ENCODE data around the gene TRAF4. TPM values are rescaled to one million over a fixed set of nuclear protein-coding genes. Genes with fewer than 3 reads are reported as not detected.

TRAF4 gene
- total and polyA plus RNA-seq, 2 donors (not counting 3 experiments of a cell fraction or from before 2014, with no cell fraction given), result 79.5 to 83.9 TPM

DNA sequence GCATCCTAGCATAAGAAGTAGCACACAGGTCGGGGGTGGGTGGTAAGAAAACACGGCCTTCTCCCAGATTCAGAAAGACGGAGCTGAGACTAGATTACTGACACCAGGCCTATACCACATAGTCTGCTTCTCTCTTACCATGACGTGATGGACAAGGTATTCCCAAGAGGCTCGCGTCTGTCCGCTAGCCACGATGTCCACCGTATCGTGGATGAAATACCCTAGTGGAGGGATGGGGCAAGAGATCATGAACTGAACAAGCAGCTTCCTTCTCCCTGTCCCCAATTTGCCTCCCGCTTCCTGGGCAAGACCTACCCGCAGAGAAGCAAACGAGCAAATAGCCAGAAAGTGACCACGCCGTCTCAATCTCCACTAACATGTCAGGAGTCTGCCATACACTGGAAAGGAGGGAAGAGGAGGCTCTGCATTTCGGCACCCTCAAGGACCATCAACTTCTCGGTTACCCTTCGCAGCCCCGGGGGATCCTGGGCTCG is 18.6 kb upstream of the TRAF4 start:
- H3K9me1 ChIP-seq (replicated peaks; ENCODE audit: control insufficient read depth, extremely low read depth, insufficient read depth, low read length), result no peaks in the 10 kb centered on the region
- ChIA-PET POLR2A (interaction anchor here (0.7 to 4.7 kb wide), 2 partner anchors 14 to 22 kb away, joined by 3 to 45 read pairs; no protein-coding TSS in a partner anchor), CTCF (interaction anchor here (2.3 to 13.7 kb wide), 4 partner anchors 13 to 391 kb away, joined by 21 to 602 read pairs (median 146); partner anchors contain the start of genes PHF12, PROCA1 and TRAF4)
- peak; percentile 38 for DNase-seq (ENCODE audit: low read depth, low spot score)
- peaks cover 42% of the 10 kb centered on the region for H3K4me1 ChIP-seq (ENCODE audit: control insufficient read depth, extremely low read depth, insufficient read depth, low read length)
- dilution Hi-C loops (cut with MboI; ENCODE audit: extremely low pct_ligation_motif_present, low sequenced_read_pairs) (no loop called here), intact Hi-C loops (cut with micrococcal nuclease) (no loop called here)
- peak; percentile 71 for FAIRE-seq
- BruUV-seq (replicated peaks), result TSS peak; percentile 35
- peak overlapping the region; percentile 14 for H3K9ac ChIP-seq (replicated peaks; ENCODE audit: extremely low read depth, insufficient read depth, low read length)
- H3K4me3 ChIP-seq (replicated peaks in 1 of 3; ENCODE audit: insufficient read depth in 1 of 3, low read depth in 1 of 3, low read length in 3 of 3), result peak overlapping the region in 1 of 3 experiments; percentile 32
- H3K4me2 ChIP-seq (ENCODE audit: insufficient read depth, low read length), result peak overlapping the region; percentile 37
- no peaks in the 10 kb centered on the region for H3K9me3 ChIP-seq (replicated peaks; ENCODE audit: control insufficient read depth, insufficient read depth, low read length)
- H3K36me3 ChIP-seq (ENCODE audit: control insufficient read depth in 2 of 2, extremely low read depth in 1 of 2, insufficient read depth in 2 of 2, low read length in 2 of 2), result peaks cover 17 to 19% of the 10 kb centered on the region in 2 experiments
- H3K27ac ChIP-seq (ENCODE audit: insufficient read depth, low read depth, low read length), result no peak overlapping the region
- TF ChIP-seq POLR2A (IDR thresholded peaks at IDR 0.05; ENCODE audit: low read depth, low read length), result peak; percentile 17
- peak; percentile 60 for TF ChIP-seq POLR2AphosphoS5 (IDR thresholded peaks at IDR 0.05; ENCODE audit: insufficient read depth, low read depth, low read length)
- TF ChIP-seq JUN (IDR thresholded peaks at IDR 0.05; ENCODE audit: borderline replicate concordance, insufficient read depth, insufficient read length, low read depth), result no peak
- no peak overlapping the region for H2AFZ ChIP-seq (ENCODE audit: low read depth, low read length)
- H4K20me1 ChIP-seq (replicated peaks; ENCODE audit: control insufficient read depth, extremely low read depth, insufficient read depth, low read length), result no peaks in the 10 kb centered on the region
- no peaks in the 10 kb centered on the region for H3K27me3 ChIP-seq (ENCODE audit: control insufficient read depth in 2 of 2, insufficient read depth in 2 of 2, low read length in 2 of 2)
- peaks cover 34% of the 10 kb centered on the region for H3K79me2 ChIP-seq (ENCODE audit: control insufficient read depth, insufficient read depth, low read length)

DNA sequence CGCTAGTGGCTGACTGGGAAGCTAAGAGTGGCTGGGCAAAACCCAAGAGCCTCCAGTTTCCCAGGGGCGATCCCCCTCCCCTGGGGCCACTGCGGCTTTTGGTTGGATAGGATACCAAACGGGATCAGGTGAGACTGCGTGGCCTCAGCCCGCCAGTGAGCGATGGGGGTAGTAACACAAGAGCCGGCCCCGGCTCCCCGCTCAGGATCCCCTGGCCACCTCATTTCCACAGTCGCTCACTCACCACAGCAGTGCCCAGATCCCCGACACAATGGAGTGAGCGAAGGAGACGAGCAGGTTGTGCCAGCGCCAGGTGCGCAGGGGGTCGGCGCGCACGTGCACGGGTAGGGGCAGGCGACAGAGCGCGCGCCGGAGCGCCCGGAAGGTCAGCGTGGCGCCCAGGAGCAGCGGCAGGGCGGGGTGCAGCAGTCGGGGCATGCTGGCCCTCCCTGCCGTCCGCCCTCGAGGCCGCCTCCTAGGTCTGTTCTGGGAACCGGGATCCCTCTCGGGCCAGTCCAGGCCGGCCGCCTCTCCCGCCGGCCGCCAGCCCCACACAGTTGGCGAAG is 18.1 kb upstream of the TRAF4 start:
- H3K9me3 ChIP-seq (replicated peaks; ENCODE audit: control insufficient read depth, insufficient read depth, low read length), result no peaks in the 10 kb centered on the region
- peak overlapping the region; percentile 14 for H3K9ac ChIP-seq (replicated peaks; ENCODE audit: extremely low read depth, insufficient read depth, low read length)
- H3K27me3 ChIP-seq (ENCODE audit: control insufficient read depth in 2 of 2, insufficient read depth in 2 of 2, low read length in 2 of 2), result no peaks in the 10 kb centered on the region
- peak; percentile 58 for DNase-seq (ENCODE audit: low read depth, low spot score)
- H3K4me1 ChIP-seq (ENCODE audit: control insufficient read depth, extremely low read depth, insufficient read depth, low read length), result peaks cover 42% of the 10 kb centered on the region
- no peak overlapping the region for H2AFZ ChIP-seq (ENCODE audit: low read depth, low read length)
- no TSS peak for BruUV-seq (replicated peaks)
- peak overlapping the region in 2 of 3 experiments; percentile 32 to 41 for H3K4me3 ChIP-seq (replicated peaks in 1 of 3; ENCODE audit: insufficient read depth in 1 of 3, low read depth in 1 of 3, low read length in 3 of 3)
- ChIA-PET CTCF (interaction anchor here (1.4 to 13.7 kb wide), 17 partner anchors 14 to 391 kb away, joined by 4 to 602 read pairs (median 19); partner anchors contain the start of genes FAM222B, FLOT2, PHF12 and PROCA1), POLR2A (interaction anchor here (0.7 to 4.7 kb wide), 4 partner anchors 15 to 226 kb away, joined by 3 to 45 read pairs (median 7); no protein-coding TSS in a partner anchor)
- H3K9me1 ChIP-seq (replicated peaks; ENCODE audit: control insufficient read depth, extremely low read depth, insufficient read depth, low read length), result no peaks in the 10 kb centered on the region
- H3K36me3 ChIP-seq (ENCODE audit: control insufficient read depth in 2 of 2, extremely low read depth in 1 of 2, insufficient read depth in 2 of 2, low read length in 2 of 2), result peaks cover 17 to 19% of the 10 kb centered on the region in 2 experiments
- H3K79me2 ChIP-seq (ENCODE audit: control insufficient read depth, insufficient read depth, low read length), result peaks cover 28% of the 10 kb centered on the region
- dilution Hi-C loops (cut with MboI; ENCODE audit: extremely low pct_ligation_motif_present, low sequenced_read_pairs) (no loop called here), intact Hi-C loops (cut with micrococcal nuclease) (loop anchor here (1.0 to 2.0 kb wide), 3 partner anchors 167 to 191 kb away; partner anchors contain the start of gene DHRS13)
- TF ChIP-seq POLR2A (IDR thresholded peaks at IDR 0.05; ENCODE audit: low read depth, low read length) (peak; percentile 74), POLR2AphosphoS5 (IDR thresholded peaks at IDR 0.05; ENCODE audit: insufficient read depth, low read depth, low read length) (peak; percentile 79), EZH2 (IDR thresholded peaks at IDR 0.05; ENCODE audit: borderline replicate concordance, low read depth, low read length, severe bottlenecking) (no peak)
- H4K20me1 ChIP-seq (replicated peaks; ENCODE audit: control insufficient read depth, extremely low read depth, insufficient read depth, low read length), result no peaks in the 10 kb centered on the region
- peak overlapping the region; percentile 37 for H3K4me2 ChIP-seq (ENCODE audit: insufficient read depth, low read length)
- peak overlapping the region; percentile 10 for H3K27ac ChIP-seq (ENCODE audit: insufficient read depth, low read depth, low read length)
- peak; percentile 21 for FAIRE-seq

All from endothelial cell of umbilical vein (primary cell).